PFSK-1 (cell line): ENCODE data around the gene HNF1B.

Experiments
- POLR2AphosphoS5 ChIP-seq: IDR thresholded peaks from 2 replicates; pipeline ENCODE4 v1.6.1; 2012; ENCODE audit warnings: low read depth, mild to moderate bottlenecking, control low read depth, low read length, moderate library complexity
- REST ChIP-seq, 2 experiments: IDR thresholded peaks; 2 replicates each; pipeline versions ENCODE4 v1.6.1 to v1.8.0; 2011 to 2012; ENCODE audit warnings: low read depth in 2 of 2, low read length in 2 of 2, control low read depth in 1 of 2, inconsistent platforms in 1 of 2, mild to moderate bottlenecking in 1 of 2, moderate library complexity in 1 of 2; ENCODE audit not compliant: insufficient read depth in 1 of 2
- SIN3A ChIP-seq: IDR thresholded peaks from 2 replicates; pipeline ENCODE4 v1.6.1; 2012; ENCODE audit warnings: mild to moderate bottlenecking, low read length, moderate library complexity, borderline replicate concordance; ENCODE audit not compliant: insufficient read depth

GRCh38 chr17:37746617-37747016 is 1.8 kb upstream of the HNF1B start:
- no peak for TF ChIP-seq REST (IDR thresholded peaks at IDR 0.05; ENCODE audit: insufficient read depth in 1 of 2, low read depth in 2 of 2, low read length in 2 of 2)
- TF ChIP-seq POLR2AphosphoS5 = no peak
- TF ChIP-seq SIN3A = no peak
